ENCODE results near the gene LTBP3.
"Not testable (repeated sequence)": the region's sequence is repeated elsewhere in the genome, so short reads cannot be mapped to it uniquely, and the experiment has no call there.

LTBP3 gene

GRCh38 chr11:65535102-65535501, 23.1 kb downstream of the LTBP3 start:
- DNase-seq: no peak

- DNase-seq: no peak
Measured at GRCh38 chr11:65532388-65533064, 25.6 kb downstream of the LTBP3 start.

- DNase-seq: no peak
Measured at GRCh38 chr11:65530157-65530496, 28.0 kb downstream of the LTBP3 start.

- no peak for DNase-seq
Measured at GRCh38 chr11:65529475-65530156, 28.5 kb downstream of the LTBP3 start.

GRCh38 chr11:65528819-65529350, 29.3 kb downstream of the LTBP3 start:
- DNase-seq: no peak

GRCh38 chr11:65526744-65527143, 31.4 kb downstream of the LTBP3 start:
- no peak for DNase-seq

DNA sequence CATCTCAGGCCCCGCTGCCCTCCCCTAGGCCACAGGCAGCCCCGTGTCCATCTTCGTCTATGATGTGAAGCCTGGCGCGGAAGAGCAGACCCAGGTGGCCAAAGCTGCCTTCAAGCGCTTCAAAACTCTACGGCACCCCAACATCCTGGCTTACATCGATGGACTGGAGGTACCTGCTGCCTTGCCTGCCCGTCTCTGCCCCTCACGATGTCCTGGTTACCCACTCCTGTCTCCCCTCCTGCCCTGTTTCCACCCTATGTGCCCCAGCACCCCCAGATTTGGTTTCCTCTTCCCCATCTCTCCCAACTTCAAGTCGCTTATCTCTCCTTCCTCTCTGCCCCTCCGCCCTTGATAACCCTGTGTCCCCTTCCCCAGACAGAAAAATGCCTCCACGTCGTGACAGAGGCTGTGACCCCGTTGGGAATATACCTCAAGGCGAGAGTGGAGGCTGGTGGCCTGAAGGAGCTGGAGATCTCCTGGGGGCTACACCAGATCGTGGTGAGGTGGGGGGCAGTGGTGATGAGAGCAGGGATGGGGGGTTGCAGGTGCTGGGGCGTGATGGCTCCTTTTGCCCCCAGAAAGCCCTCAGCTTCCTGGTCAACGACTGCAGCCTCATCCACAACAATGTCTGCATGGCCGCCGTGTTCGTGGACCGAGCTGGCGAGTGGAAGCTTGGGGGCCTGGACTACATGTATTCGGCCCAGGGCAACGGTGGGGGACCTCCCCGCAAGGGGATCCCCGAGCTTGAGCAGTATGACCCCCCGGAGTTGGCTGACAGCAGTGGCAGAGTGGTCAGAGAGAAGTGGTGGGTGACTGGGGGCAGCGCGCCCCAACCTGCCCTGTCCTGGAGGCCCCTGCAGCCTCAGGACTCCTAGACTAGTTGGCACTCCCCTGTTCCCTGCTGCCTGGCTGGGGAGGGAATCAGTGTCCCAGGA, 32.3 kb downstream of the LTBP3 start:
- DNase-seq: no peak

DNA sequence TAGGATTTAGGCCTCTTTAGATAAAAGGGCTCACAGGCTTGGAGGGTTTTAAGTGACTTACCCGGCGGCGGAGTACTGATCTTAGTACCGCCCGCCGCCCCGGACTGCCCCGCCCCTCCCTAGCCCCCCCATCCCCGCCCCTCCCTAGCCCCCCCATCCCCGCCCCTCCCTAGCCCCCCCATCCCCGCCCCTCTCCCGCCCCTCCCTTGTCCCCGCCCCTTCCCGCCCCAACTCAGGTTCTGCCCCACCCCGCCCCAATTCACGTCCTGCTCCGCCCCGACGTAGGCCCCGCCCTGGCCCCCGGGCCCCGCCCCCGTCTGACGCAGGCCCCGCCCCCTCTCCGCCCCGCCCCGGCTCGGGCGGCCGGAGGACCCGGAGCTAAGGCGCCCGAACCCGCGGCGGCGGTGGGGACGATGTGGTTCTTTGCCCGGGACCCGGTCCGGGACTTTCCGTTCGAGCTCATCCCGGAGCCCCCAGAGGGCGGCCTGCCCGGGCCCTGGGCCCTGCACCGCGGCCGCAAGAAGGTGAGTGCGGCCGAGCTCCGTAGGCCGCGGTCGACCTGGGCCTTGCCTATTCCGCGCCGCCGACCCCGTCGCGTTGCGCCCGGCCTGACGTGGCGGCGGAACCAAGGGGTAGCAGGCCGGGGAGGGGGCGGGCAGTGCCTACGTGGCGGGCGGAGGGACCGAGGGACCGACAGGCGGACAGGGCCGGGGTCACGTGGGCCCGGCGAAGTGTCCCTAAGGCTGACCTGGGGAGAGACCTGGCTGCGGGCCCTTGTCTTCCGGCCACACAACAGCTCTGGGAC, 33.2 kb downstream of the LTBP3 start, which contains the start of gene SCYL1:
TSS of gene SCYL1 (plus strand) at position 343 of the 805 bp plus-strand sequence. CDS start at position 414, 71 bp downstream.
- peak; percentile 70 for DNase-seq

DNA sequence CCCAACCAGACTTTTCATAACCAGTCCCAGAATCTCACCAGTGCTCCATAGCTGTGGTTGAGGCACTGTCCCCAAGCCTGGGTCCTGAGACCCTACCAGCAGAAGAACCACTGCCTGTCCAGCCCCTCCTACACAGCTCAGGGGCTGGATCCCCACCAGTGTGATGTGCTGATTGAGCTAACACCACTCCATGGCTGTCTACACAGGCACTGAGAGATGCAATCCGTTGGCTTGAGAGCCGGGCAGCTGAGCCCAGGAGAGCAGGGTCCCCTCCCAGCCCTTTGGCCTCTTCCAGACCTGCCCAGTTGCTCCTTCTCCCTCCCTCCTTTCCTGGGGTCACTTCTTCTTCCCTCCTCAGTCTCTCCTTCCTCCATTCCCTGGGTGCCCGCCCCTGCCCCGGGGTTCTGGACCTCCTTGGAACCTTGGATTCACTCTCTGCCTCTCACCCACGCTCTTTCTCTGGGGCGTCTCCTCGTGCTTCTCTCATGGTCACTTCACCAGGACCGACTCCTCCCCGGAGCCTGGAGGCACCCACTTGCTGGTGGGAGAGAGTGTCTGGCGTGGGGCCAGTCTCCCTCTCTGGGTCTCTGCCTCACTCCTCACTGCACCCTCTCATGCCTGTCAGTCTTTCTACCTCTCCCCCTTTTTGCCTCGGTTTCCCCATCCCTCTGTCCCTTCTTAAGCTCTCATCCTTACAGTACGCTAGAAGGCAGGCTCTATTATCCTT, 34.0 kb downstream of the LTBP3 start:
- no peak for DNase-seq

- DNase-seq: not testable (repeated sequence)
Measured at GRCh38 chr11:65523631-65523968, 34.6 kb downstream of the LTBP3 start.

- peak; percentile 39 for DNase-seq
Measured at GRCh38 chr11:65522718-65523630, 35.2 kb downstream of the LTBP3 start.

GRCh38 chr11:65521777-65522521, 36.2 kb downstream of the LTBP3 start:
- peak; percentile 43 for DNase-seq

GRCh38 chr11:65518941-65519549, 39.1 kb downstream of the LTBP3 start:
- not testable (repeated sequence) for DNase-seq

- DNase-seq: no peak
Measured at GRCh38 chr11:65516135-65516968, 41.8 kb downstream of the LTBP3 start.

DNA sequence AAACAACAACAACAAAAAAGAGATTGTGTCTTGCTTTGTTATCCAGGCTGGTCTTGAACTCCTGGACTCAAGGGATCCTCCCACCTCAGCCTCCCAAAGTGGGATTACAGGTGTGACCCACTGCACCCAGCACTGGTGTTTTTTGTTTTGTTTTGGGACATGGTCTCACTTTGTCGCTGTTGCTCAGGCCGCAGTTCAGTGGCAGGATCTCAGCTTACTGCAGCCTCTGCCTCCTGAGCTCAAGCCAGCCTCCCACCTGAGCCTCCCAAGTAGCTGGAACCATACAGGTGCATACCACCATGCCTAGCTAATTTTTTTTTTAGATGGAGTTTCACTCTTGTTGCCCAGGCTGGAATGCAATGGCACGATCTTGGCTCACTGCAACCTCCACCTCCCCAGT, 45.8 kb downstream of the LTBP3 start:
- not testable (repeated sequence) for DNase-seq

DNA sequence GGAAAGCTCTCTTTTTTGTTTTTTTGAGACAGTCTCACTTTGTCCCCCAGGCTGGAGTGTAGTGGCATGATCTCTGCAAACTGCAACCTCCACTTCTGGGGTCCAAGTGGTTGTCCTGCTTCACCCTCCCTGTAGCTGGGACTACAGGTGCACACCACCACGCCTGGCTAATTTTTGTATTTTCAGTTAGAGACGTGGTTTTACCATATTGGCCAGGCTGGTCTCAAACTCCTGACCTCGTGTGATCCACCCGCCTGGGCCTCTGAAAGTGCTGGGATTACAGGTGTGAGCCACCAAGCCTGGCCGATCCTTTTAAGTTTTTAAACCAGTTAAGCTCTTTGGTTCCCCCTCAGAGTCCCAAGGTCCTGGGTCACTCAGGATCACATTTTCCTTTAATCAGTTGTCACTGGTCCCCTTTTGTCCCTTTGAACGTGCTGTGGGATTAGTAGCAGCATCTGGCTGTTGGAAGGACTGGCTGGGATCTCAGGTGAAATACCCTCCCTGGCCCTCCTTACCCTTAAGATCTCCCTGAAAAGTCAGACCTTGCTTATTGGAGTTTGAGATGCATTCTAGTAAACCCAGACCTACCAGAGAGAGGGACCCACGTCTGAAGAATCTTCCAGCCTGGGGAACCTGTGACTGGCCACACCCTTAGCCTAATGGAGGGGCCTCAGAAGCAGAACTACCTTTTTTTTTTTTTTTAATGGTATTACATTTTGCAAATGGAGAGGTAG, 51.2 kb downstream of the LTBP3 start:
- DNase-seq: no peak

DNA sequence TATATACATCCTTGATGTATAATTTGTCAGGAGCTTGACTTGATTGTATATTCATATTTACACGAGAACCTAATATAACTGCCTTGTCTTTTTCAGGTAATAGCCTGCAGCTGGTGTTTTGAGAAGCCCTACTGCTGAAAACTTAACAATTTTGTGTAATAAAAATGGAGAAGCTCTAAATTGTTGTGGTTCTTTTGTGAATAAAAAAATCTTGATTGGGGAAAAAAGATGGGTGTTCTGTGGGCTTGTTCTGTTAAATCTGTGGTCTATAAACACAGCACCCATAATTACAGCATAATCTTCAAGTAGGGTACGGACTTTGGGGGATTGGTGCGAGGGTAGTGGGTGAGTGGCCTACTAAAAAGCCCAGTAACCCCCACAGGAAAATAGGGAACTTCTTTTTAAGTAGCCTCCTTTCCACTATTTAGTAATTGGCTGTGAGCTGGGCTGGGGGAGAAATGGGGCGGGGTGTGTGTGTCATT, 51.8 kb downstream of the LTBP3 start:
- DNase-seq: peak; percentile 42
